Stimulated activated CD4-positive, alpha-beta T cell treated with anti-CD3 and anti-CD28 coated beads, Interleukin-15, amount 100 ng/mL, for 1 hour (primary cell): ENCODE results near the gene PTRHD1.
"Not testable (repeated sequence)": the region's sequence is repeated elsewhere in the genome, so short reads cannot be mapped to it uniquely, and the experiment has no call there.

Experiments
- DNase-seq, 2 donors: peaks; one replicate each; pipeline ENCODE4 v3.0.0-alpha.2; 2020; ENCODE audit warnings: low read depth in 1 of 2, low spot score in 1 of 2

Gene PTRHD1

GRCh38 chr2:24792874-24793760, at the start of gene PTRHD1, which contains the start of gene CENPO:
Gene PTRHD1, minus strand, starts transcription at chr2:24793391. Its CDS starts 14 bp downstream, at chr2:24793377.
Gene CENPO, plus strand, starts transcription at chr2:24793425. Its CDS starts 495 bp downstream, at chr2:24793920.
- DNase-seq, result peak; percentile 85 to 90

GRCh38 chr2:24842081-24843050, 49.2 kb upstream of the PTRHD1 start:
- DNase-seq, result no peak

GRCh38 chr2:24840962-24841945, 48.1 kb upstream of the PTRHD1 start:
- DNase-seq, result no peak

GRCh38 chr2:24840164-24840869, 47.1 kb upstream of the PTRHD1 start:
- no peak for DNase-seq

GRCh38 chr2:24839729-24840128, 46.5 kb upstream of the PTRHD1 start:
- DNase-seq, result no peak

GRCh38 chr2:24838541-24838940, 45.4 kb upstream of the PTRHD1 start:
- DNase-seq, result no peak

- DNase-seq, result no peak
Observed at GRCh38 chr2:24837996-24838513, 44.9 kb upstream of the PTRHD1 start.

- no peak for DNase-seq
Observed at GRCh38 chr2:24836706-24837105, 43.5 kb upstream of the PTRHD1 start.

- no peak for DNase-seq
Observed at GRCh38 chr2:24836206-24836605, 43.0 kb upstream of the PTRHD1 start.

GRCh38 chr2:24835411-24835810, 42.2 kb upstream of the PTRHD1 start:
- not testable (repeated sequence) for DNase-seq

- no peak for DNase-seq
Observed at GRCh38 chr2:24834733-24835395, 41.7 kb upstream of the PTRHD1 start.

GRCh38 chr2:24833821-24834732, 40.9 kb upstream of the PTRHD1 start:
- DNase-seq, result no peak

- no peak for DNase-seq
Observed at GRCh38 chr2:24832931-24833701, 39.9 kb upstream of the PTRHD1 start.

- no peak for DNase-seq
Observed at GRCh38 chr2:24832521-24832920, 39.3 kb upstream of the PTRHD1 start.

- DNase-seq, result no peak
Observed at GRCh38 chr2:24832073-24832461, 38.9 kb upstream of the PTRHD1 start.

GRCh38 chr2:24831221-24832072, 38.3 kb upstream of the PTRHD1 start:
- no peak for DNase-seq
